ENCODE results near the gene PRR35. TPM values are rescaled to one million over a fixed set of nuclear protein-coding genes. Genes with fewer than 3 reads are reported as not detected.

The PRR35 gene
- total and polyA plus RNA-seq, 8 donors = not detected

GRCh38 chr16:603933-604332, 43.7 kb downstream of the PRR35 start:
- H3K4me3 ChIP-seq = no peak overlapping the region
- peaks cover 3 to 21% (median 19%) of the 10 kb centered on the region in 4 donors for H3K36me3 ChIP-seq
- peaks cover 0 to 5% (median 0%) of the 10 kb centered on the region in 4 donors for H3K9me3 ChIP-seq
- peaks cover 0 to 14% (median 6%) of the 10 kb centered on the region in 4 donors for H3K4me1 ChIP-seq
- H3K27me3 ChIP-seq = no peaks in the 10 kb centered on the region
- intact Hi-C loops (cut with DNase I; ENCODE audit: low total_unique reads) = no loop called here
- WGBS, 5 donors = 75 to 89% (median 85%) methylated on average over 5 of the region's 5 CpGs
- no peak overlapping the region for H3K27ac ChIP-seq
- no peak for DNase-seq
- no peak for TF ChIP-seq POLR2AphosphoS5 (IDR thresholded peaks at IDR 0.05)
- TF ChIP-seq POLR2A (IDR thresholded peaks at IDR 0.05) = no peak
- TF ChIP-seq EP300 (IDR thresholded peaks at IDR 0.05) = no peak
- no peak for TF ChIP-seq CTCF (IDR thresholded peaks at IDR 0.05)

GRCh38 chr16:606656-607307, 46.6 kb downstream of the PRR35 start:
- no peaks in the 10 kb centered on the region for H3K36me3 ChIP-seq
- TF ChIP-seq EP300 (IDR thresholded peaks at IDR 0.05) (no peak), POLR2A (IDR thresholded peaks at IDR 0.05) (no peak), CTCF (IDR thresholded peaks at IDR 0.05) (no peak), POLR2AphosphoS5 (IDR thresholded peaks at IDR 0.05) (no peak)
- peaks cover 0 to 5% (median 0%) of the 10 kb centered on the region in 4 donors for H3K9me3 ChIP-seq
- no peak for DNase-seq
- no peak overlapping the region for H3K4me3 ChIP-seq
- H3K4me1 ChIP-seq = peaks cover 0 to 32% (median 22%) of the 10 kb centered on the region in 4 donors
- 89 to 95% (median 94%) methylated on average over 19 to 22 of the region's 22 CpGs for WGBS, 5 donors
- no peaks in the 10 kb centered on the region for H3K27me3 ChIP-seq
- intact Hi-C loops (cut with DNase I; ENCODE audit: low total_unique reads) = no loop called here
- H3K27ac ChIP-seq = no peak overlapping the region

GRCh38 chr16:608019-608418, 47.8 kb downstream of the PRR35 start:
- Histone ChIP-seq H3K27me3 (no peaks in the 10 kb centered on the region), H3K9me3 (peaks cover 0 to 5% (median 0%) of the 10 kb centered on the region in 4 donors), H3K27ac (no peak overlapping the region), H3K36me3 (no peaks in the 10 kb centered on the region), H3K4me1 (peaks cover 0 to 32% (median 22%) of the 10 kb centered on the region in 4 donors), H3K4me3 (no peak overlapping the region)
- intact Hi-C loops (cut with DNase I; ENCODE audit: low total_unique reads) = no loop called here
- TF ChIP-seq EP300 (IDR thresholded peaks at IDR 0.05) (no peak), CTCF (IDR thresholded peaks at IDR 0.05) (no peak), POLR2A (IDR thresholded peaks at IDR 0.05) (no peak), POLR2AphosphoS5 (IDR thresholded peaks at IDR 0.05) (no peak)
- DNase-seq = no peak
- 62 to 66% (median 63%) methylated on average over 10 of the region's 10 CpGs for WGBS, 5 donors

GRCh38 chr16:609316-609715, 49.1 kb downstream of the PRR35 start:
- TF ChIP-seq CTCF (IDR thresholded peaks at IDR 0.05) (no peak), POLR2A (IDR thresholded peaks at IDR 0.05) (no peak), POLR2AphosphoS5 (IDR thresholded peaks at IDR 0.05) (no peak), EP300 (IDR thresholded peaks at IDR 0.05) (no peak)
- WGBS, 5 donors = 88 to 93% (median 92%) methylated on average over 13 of the region's 13 CpGs
- no peaks in the 10 kb centered on the region for H3K27me3 ChIP-seq
- H3K4me3 ChIP-seq = no peak overlapping the region
- no peak overlapping the region for H3K27ac ChIP-seq
- intact Hi-C loops (cut with DNase I; ENCODE audit: low total_unique reads) = no loop called here
- DNase-seq = no peak
- peaks cover 0 to 10% (median 3%) of the 10 kb centered on the region in 4 donors for H3K36me3 ChIP-seq
- H3K4me1 ChIP-seq = peaks cover 0 to 32% (median 22%) of the 10 kb centered on the region in 4 donors
- peaks cover 0 to 5% (median 0%) of the 10 kb centered on the region in 4 donors for H3K9me3 ChIP-seq

Measured in stomach (tissue), 9 donors.